Neural crest cell (in vitro differentiated cells): Measurements from ENCODE around the gene LIMS2. TPM values are rescaled to one million over a fixed set of nuclear protein-coding genes. Genes with fewer than 3 reads are reported as not detected.

ENCODE experiments used
- DNase-seq: peaks from one replicate; pipeline ENCODE4 v3.0.0; 2021; ENCODE audit warnings: low read depth, mixed read lengths, low spot score
- H3K27ac Mint-ChIP-seq: one replicate; pipeline ENCODE4 v1.8.0; 2021; ENCODE audit warnings: mild to moderate bottlenecking, mixed read lengths; ENCODE audit not compliant: unreplicated experiment
- H3K27me3 Mint-ChIP-seq: 2 replicates; pipeline ENCODE4 v1.8.0; 2021; ENCODE audit warnings: low read depth, mild to moderate bottlenecking, mixed read lengths
- H3K36me3 Mint-ChIP-seq: 2 replicates; pipeline ENCODE4 v1.8.0; 2021; ENCODE audit warnings: low read depth, mild to moderate bottlenecking, mixed read lengths
- H3K4me1 Mint-ChIP-seq: 2 replicates; pipeline ENCODE4 v1.8.0; 2021; ENCODE audit warnings: mixed read lengths
- H3K4me3 Mint-ChIP-seq: one replicate; pipeline ENCODE4 v1.8.0; 2021; ENCODE audit warnings: mild to moderate bottlenecking, mixed read lengths
- H3K9me3 Mint-ChIP-seq: 2 replicates; pipeline ENCODE4 v1.8.0; 2021; ENCODE audit warnings: mixed read lengths
- total RNA-seq: library from RNA; stranded (reverse); gene quantifications from 2 replicates; pipeline ENCODE4 v1.2.1, GENCODE V29; 2021
- TF ChIP-seq, protein P1 (sequence below): fragments of 200-600 bp; sonication (generic); conservative IDR thresholded peaks from 2 replicates; pipeline ENCODE4 v1.5.0; 2021; ENCODE audit warnings: antibody characterized with exemption, mild to moderate bottlenecking

LIMS2 gene
- total RNA-seq, 1 donor from 2014 or later, result 7.6 TPM

DNA sequence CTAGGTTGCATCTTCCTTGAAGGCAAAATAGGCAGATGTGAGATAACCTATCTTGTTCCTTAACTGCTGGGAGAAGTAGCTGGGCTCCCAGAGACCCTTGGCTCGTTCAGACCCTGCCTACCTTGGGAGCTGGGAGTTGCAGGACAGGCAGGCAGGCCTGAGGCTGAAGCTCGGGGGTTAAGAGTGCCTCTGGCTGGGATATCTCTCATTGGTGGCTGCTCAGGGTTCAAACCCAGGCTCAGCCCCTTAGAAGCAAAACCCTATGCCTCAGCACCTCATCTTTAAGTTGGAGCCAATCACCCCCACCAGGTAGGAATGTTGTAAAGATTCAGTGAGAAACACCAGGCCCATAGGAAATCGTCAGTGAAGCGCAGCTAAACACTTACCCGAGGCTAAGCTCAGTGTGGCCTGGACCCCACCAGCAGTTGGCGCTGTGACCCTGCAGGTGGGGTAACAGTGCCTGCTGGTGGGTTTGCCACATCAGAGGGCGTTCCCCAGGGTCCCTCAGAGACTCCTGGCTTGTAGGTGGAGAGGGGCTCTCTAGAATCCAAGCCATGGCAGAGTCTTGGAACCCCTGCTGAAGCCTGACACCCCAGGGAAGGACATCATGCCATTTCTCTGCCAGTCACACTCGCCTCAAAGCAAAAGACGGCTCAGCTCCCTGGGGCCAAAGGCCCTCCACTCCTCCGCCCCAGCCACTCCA lies 84.0 kb downstream of the LIMS2 start:
- peak overlapping the region; percentile 51 for H3K27ac Mint-ChIP-seq

DNA sequence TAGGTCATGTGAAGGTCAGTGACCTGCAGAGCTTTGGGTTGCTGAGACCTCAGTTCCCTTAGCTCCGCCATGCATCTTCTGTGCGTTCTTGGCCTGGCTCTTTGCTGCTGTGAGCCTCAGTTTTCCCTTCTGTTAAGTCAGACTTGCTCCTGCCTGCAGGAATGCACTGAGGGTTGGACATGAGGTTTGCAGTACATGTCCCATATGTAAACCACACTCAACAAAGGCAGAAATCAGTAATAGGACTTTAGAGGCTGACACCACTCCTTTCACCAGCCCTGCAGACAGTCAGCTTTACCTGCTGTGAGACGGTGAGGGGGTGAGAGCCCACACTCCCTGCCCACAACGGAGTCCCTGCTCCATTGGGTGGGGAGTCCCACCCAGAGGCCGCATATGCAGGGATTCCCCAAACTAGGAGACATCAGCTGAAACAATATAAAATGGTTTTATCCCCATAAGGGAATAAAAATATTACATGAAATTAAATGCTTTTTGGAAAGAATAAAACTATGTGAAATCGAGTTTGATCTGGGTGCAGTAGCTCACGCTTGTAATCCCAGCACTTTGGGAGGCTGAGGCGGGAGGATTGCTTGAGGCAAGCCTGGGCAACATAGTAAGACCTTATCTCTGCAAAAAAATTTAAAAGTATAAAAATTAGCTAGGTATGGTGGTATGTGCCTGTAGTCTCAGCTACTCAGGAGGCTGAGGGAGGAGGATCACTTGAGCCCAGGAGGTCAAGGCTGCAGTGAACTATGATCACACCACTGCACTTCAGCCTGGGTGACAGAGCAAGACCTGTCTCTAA lies 84.7 kb downstream of the LIMS2 start:
- DNase-seq, result no peak
- Mint-ChIP-seq H3K36me3 (no peaks in the 10 kb centered on the region), H3K27me3 (no peaks in the 10 kb centered on the region)

More for the DNA sequence above, 84.0 kb downstream of the LIMS2 start:
- H3K36me3 Mint-ChIP-seq, result no peaks in the 10 kb centered on the region
- TF ChIP-seq, protein P1, sequence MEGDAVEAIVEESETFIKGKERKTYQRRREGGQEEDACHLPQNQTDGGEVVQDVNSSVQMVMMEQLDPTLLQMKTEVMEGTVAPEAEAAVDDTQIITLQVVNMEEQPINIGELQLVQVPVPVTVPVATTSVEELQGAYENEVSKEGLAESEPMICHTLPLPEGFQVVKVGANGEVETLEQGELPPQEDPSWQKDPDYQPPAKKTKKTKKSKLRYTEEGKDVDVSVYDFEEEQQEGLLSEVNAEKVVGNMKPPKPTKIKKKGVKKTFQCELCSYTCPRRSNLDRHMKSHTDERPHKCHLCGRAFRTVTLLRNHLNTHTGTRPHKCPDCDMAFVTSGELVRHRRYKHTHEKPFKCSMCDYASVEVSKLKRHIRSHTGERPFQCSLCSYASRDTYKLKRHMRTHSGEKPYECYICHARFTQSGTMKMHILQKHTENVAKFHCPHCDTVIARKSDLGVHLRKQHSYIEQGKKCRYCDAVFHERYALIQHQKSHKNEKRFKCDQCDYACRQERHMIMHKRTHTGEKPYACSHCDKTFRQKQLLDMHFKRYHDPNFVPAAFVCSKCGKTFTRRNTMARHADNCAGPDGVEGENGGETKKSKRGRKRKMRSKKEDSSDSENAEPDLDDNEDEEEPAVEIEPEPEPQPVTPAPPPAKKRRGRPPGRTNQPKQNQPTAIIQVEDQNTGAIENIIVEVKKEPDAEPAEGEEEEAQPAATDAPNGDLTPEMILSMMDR, result peak; percentile 78
- DNase-seq, result peak; percentile 58
- H3K9me3 Mint-ChIP-seq, result no peaks in the 10 kb centered on the region
- H3K4me3 Mint-ChIP-seq, result no peak overlapping the region
- H3K4me1 Mint-ChIP-seq, result no peaks in the 10 kb centered on the region
- H3K27me3 Mint-ChIP-seq, result no peaks in the 10 kb centered on the region

DNA sequence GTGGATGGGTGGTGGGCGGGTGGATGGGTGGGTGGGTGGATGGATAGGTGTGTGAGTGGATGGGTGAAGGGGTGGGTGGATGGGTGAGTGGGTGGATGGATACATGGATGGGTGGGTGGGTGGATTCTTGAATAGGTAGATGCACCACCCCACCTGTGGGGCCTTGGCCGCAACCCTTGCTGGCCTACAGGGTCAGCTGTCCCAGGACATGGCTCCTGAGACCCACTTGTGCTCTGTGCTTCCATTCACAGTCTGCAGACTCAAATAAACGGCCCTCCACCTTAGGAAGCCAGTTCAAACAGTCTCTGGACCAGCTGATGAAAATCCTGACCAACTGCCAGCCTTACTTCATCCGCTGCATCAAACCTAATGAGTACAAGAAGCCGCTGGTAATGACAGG lies 85.5 kb downstream of the LIMS2 start:
- Mint-ChIP-seq H3K27me3 (no peaks in the 10 kb centered on the region), H3K27ac (no peak overlapping the region), H3K9me3 (no peaks in the 10 kb centered on the region), H3K36me3 (no peaks in the 10 kb centered on the region), H3K4me3 (no peak overlapping the region), H3K4me1 (no peaks in the 10 kb centered on the region)
- DNase-seq, result no peak
- TF ChIP-seq, protein P1, result no peak

More for the DNA sequence above, 84.7 kb downstream of the LIMS2 start:
- H3K27ac Mint-ChIP-seq, result no peak overlapping the region
- no peak overlapping the region for H3K4me3 Mint-ChIP-seq
- H3K4me1 Mint-ChIP-seq, result no peaks in the 10 kb centered on the region
- TF ChIP-seq, protein P1, result no peak
- no peaks in the 10 kb centered on the region for H3K9me3 Mint-ChIP-seq

DNA sequence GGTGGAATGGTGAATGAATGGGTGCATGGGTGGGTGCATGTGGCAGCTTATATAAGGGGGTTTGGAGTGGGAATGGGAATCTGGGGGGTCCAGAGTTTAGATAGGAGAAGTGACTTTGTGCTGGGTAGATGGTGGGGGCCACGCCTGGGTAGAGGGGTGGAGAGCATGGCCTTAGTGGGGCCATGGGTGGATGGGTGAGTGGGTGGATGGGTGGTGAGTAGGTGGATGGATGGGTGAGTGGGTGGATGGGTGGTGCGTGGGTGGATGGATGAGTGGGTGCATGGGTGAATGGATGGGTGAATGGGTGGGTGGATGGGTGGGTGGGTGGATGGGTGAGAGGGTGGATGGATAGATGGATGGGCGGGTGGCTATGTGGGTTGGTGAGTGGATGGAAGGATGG lies 86.0 kb downstream of the LIMS2 start:
- Mint-ChIP-seq H3K36me3 (no peaks in the 10 kb centered on the region), H3K27ac (no peak overlapping the region), H3K27me3 (no peaks in the 10 kb centered on the region), H3K4me1 (no peaks in the 10 kb centered on the region), H3K9me3 (no peaks in the 10 kb centered on the region), H3K4me3 (no peak overlapping the region)
- TF ChIP-seq, protein P1, result no peak
- DNase-seq, result no peak

Other genes starting within 250 kb of the LIMS2 start
- gene IWS1, start 149.0 kb downstream of the LIMS2 start, total RNA-seq, result 59.4 and 63.0 TPM in 2 replicates
- gene MYO7B, start 139.8 kb downstream of the LIMS2 start, total RNA-seq, result 0.28 TPM in 1 of 2 replicates, not detected in the other
- 6.4 and 7.7 TPM in 2 replicates for gene GPR17, start 29.4 kb downstream of the LIMS2 start, total RNA-seq
- gene SFT2D3, start 26.0 kb upstream of the LIMS2 start, total RNA-seq, result 18.8 TPM in 2 replicates
- 72.4 and 80.5 TPM in 2 replicates for gene WDR33, start 135.6 kb upstream of the LIMS2 start, total RNA-seq
- gene POLR2D, start 182.6 kb upstream of the LIMS2 start, total RNA-seq, result 83.1 and 84.5 TPM in 2 replicates
- 25.3 and 27.0 TPM in 2 replicates for gene AMMECR1L, start 210.4 kb upstream of the LIMS2 start, total RNA-seq